HCT116 (cell line): Measurements from ENCODE around the gene SELENOM. TPM values are rescaled to one million over a fixed set of nuclear protein-coding genes. Genes with fewer than 3 reads are reported as not detected.

ENCODE experiments used
- ATAC-seq: fragments of 200-7000 bp; cut with Tn5 transposase; 2 replicates; pipeline ENCODE4 v1.9.1; 2020; ENCODE audit warnings: mild to moderate bottlenecking, moderate library complexity
- BruUV-seq: library from RNA; stranded (reverse); fragments of 400-500 nt; replicated peaks from 2 replicates; lab custom pipeline; 2021; lab: Mats Ljungman, UMichigan
- CTCF ChIA-PET: fragments of 300-600 bp; sonication (Branson Sonifier 250); formaldehyde crosslinking; loops from one replicate; lab custom pipeline; 2021; ENCODE audit warnings: antibody characterized with exemption; lab: Charles Lee
- POLR2A ChIA-PET: fragments of 300-600, 350-600 bp; sonication (Branson Sonifier 250); formaldehyde crosslinking; loops from one replicate; lab custom pipeline; 2021; ENCODE audit warnings: antibody characterized with exemption; lab: Charles Lee
- RAD21 ChIA-PET, 2 experiments: fragments of 300-600 bp; sonication (Branson Sonifier 250); formaldehyde crosslinking; loops; one replicate each; lab custom pipeline; 2023; ENCODE audit warnings: low total read pairs in 2 of 2; ENCODE audit not compliant: uncharacterized antibody in 2 of 2, unreplicated experiment in 2 of 2, low non-redundant PET in 1 of 2; lab: Charles Lee
- DNase-seq: peaks from one replicate; pipeline ENCODE4 v3.0.0-alpha.2; 2010; ENCODE audit warnings: low read depth, low spot score
- H2AFZ ChIP-seq: fragments of 200-600 bp; shearing (Covaris generic), sonication (generic); 2 replicates; pipeline ENCODE4 v1.6.1; 2017; ENCODE audit warnings: low read depth, mixed run types, mixed read lengths, antibody characterized with exemption, low read length; ENCODE audit not compliant: poor library complexity, severe bottlenecking
- H3K27ac ChIP-seq: 2 replicates; pipeline ENCODE4 v1.5.1; 2012; ENCODE audit warnings: low read depth, low read length
- H3K27me3 ChIP-seq: fragments of 200-600 bp; sonication (generic); 2 replicates; pipeline ENCODE4 v1.6.1; 2016; ENCODE audit warnings: mixed run types, low read length, mixed read lengths; ENCODE audit not compliant: insufficient read depth
- H3K36me3 ChIP-seq, 2 experiments: fragments of 200-500 bp in 1 of 2; fragments of 200-600 bp in 1 of 2; sonication (Bioruptor generic) in 1 of 2; sonication (generic) in 1 of 2; 2 replicates each; pipeline versions ENCODE4 v1.5.1 to v1.6.1; 2014 to 2016; ENCODE audit warnings: low read length in 2 of 2, inconsistent platforms in 1 of 2, mixed read lengths in 1 of 2, mixed run types in 1 of 2; ENCODE audit not compliant: insufficient read depth in 2 of 2, control insufficient read depth in 1 of 2
- H3K4me1 ChIP-seq, 2 experiments: fragments of 200-600 bp in 1 of 2; sonication (generic) in 1 of 2; 2 replicates each; pipeline versions ENCODE4 v1.5.1 to v1.6.1; 2012 to 2017; ENCODE audit warnings: low read length in 2 of 2, inconsistent platforms in 1 of 2, mild to moderate bottlenecking in 1 of 2, mixed read lengths in 1 of 2, mixed run types in 1 of 2, moderate library complexity in 1 of 2; ENCODE audit not compliant: insufficient read depth in 2 of 2, control insufficient read depth in 1 of 2
- H3K4me2 ChIP-seq: fragments of 200-600 bp; sonication (generic); 2 replicates; pipeline ENCODE4 v1.6.1; 2017; ENCODE audit warnings: mixed run types, low read length, mixed read lengths
- H3K4me3 ChIP-seq, 2 experiments: fragments of 200-600 bp in 1 of 2; sonication (generic) in 1 of 2; replicated peaks in 1 of 2; 2 replicates each; pipeline ENCODE4 v1.5.1; 2011 to 2016; ENCODE audit warnings: low read length in 2 of 2, control low read depth in 1 of 2, low read depth in 1 of 2, mild to moderate bottlenecking in 1 of 2, mixed read lengths in 1 of 2, mixed run types in 1 of 2
- H3K79me2 ChIP-seq: fragments of 200-600 bp; sonication (generic); 2 replicates; pipeline ENCODE4 v1.6.1; 2017; ENCODE audit warnings: mild to moderate bottlenecking, mixed run types, low read length, moderate library complexity, mixed read lengths; ENCODE audit not compliant: insufficient read depth
- H3K9ac ChIP-seq: fragments of 200-600 bp; sonication (generic); 2 replicates; pipeline ENCODE4 v1.6.1; 2016; ENCODE audit warnings: low read length, mixed read lengths
- H3K9me2 ChIP-seq: fragments of 200-600 bp; sonication (generic), shearing (Covaris generic); 2 replicates; pipeline ENCODE4 v1.6.1; 2017; ENCODE audit warnings: mixed run types, mild to moderate bottlenecking, moderate library complexity; ENCODE audit not compliant: insufficient read depth
- H3K9me3 ChIP-seq, 2 experiments: fragments of 200-500 bp in 1 of 2; fragments of 200-600 bp in 1 of 2; sonication (Bioruptor generic) in 1 of 2; sonication (generic) in 1 of 2; 2 replicates each; pipeline ENCODE4 v1.6.1; 2014 to 2017; ENCODE audit warnings: low read length in 2 of 2, mixed read lengths in 2 of 2, inconsistent platforms in 1 of 2, low read depth in 1 of 2, mild to moderate bottlenecking in 1 of 2, mixed run types in 1 of 2, moderate library complexity in 1 of 2; ENCODE audit not compliant: control insufficient read depth in 1 of 2, insufficient read depth in 1 of 2
- H4K20me1 ChIP-seq: fragments of 200-600 bp; sonication (generic), shearing (Covaris generic); 2 replicates; pipeline ENCODE4 v1.6.1; 2017; ENCODE audit warnings: mixed run types, mild to moderate bottlenecking, moderate library complexity; ENCODE audit not compliant: insufficient read depth
- ATF3 ChIP-seq: IDR thresholded peaks from 2 replicates; pipeline ENCODE4 v1.6.1; 2012
- CBX3 ChIP-seq: IDR thresholded peaks from 2 replicates; pipeline ENCODE4 v1.6.1; 2012; ENCODE audit warnings: low read depth
- CTCF ChIP-seq, 3 experiments: fragments of 200-600 bp in 1 of 3; sonication (generic) in 1 of 3; IDR thresholded peaks in 2 of 3; conservative IDR thresholded peaks in 1 of 3; 2 replicates each; pipeline ENCODE4 v1.5.1; 2012 to 2017; ENCODE audit warnings: low read depth in 2 of 3, low read length in 2 of 3, antibody characterized with exemption in 1 of 3, borderline replicate concordance in 1 of 3, control low read depth in 1 of 3, mild to moderate bottlenecking in 1 of 3, mixed read lengths in 1 of 3, mixed run types in 1 of 3, moderate library complexity in 1 of 3; ENCODE audit not compliant: insufficient read depth in 1 of 3
- EGR1 ChIP-seq: IDR thresholded peaks from 2 replicates; pipeline ENCODE4 v1.6.1; 2012; ENCODE audit warnings: low read depth
- EZH2phosphoT487 ChIP-seq: fragments of 200-600 bp; IDR thresholded peaks from 2 replicates; pipeline ENCODE4 v1.6.1; 2018; ENCODE audit warnings: antibody characterized with exemption, borderline replicate concordance
- FOSL1 ChIP-seq: IDR thresholded peaks from 2 replicates; pipeline ENCODE4 v1.6.1; 2012; ENCODE audit warnings: low read depth
- JUND ChIP-seq: IDR thresholded peaks from 2 replicates; pipeline ENCODE4 v1.6.1; 2012
- MAX ChIP-seq: IDR thresholded peaks from 2 replicates; pipeline ENCODE4 v1.6.1; 2012
- POLR2A ChIP-seq: IDR thresholded peaks from 2 replicates; pipeline ENCODE4 v1.7.0; 2011; ENCODE audit warnings: borderline replicate concordance; ENCODE audit not compliant: insufficient read depth, insufficient read length; ENCODE audit errors: extremely low read depth
- POLR2AphosphoS5 ChIP-seq: IDR thresholded peaks from 2 replicates; pipeline ENCODE4 v1.6.1; 2011; ENCODE audit warnings: mild to moderate bottlenecking, low read depth, low read length, moderate library complexity
- RAD21 ChIP-seq: IDR thresholded peaks from 2 replicates; pipeline ENCODE4 v1.6.1; 2012; ENCODE audit warnings: low read depth, mild to moderate bottlenecking
- REST ChIP-seq: IDR thresholded peaks from 2 replicates; pipeline ENCODE4 v1.6.1; 2012; ENCODE audit warnings: low read depth
- SP1 ChIP-seq: IDR thresholded peaks from 2 replicates; pipeline ENCODE4 v1.6.1; 2012; ENCODE audit warnings: low read depth
- TCF7L2 ChIP-seq: IDR thresholded peaks from 2 replicates; pipeline ENCODE4 v1.7.0; 2011; ENCODE audit warnings: borderline replicate concordance, inconsistent platforms; ENCODE audit not compliant: insufficient read depth, insufficient read length; ENCODE audit errors: extremely low read depth
- ZBTB33 ChIP-seq: IDR thresholded peaks from 2 replicates; pipeline ENCODE4 v1.6.1; 2011; ENCODE audit warnings: mild to moderate bottlenecking, low read length, moderate library complexity; ENCODE audit not compliant: insufficient replicate concordance; ENCODE audit errors: extremely low read depth
- ZFX ChIP-seq: fragments of 450-650 bp; IDR thresholded peaks from 2 replicates; pipeline ENCODE4 v1.6.1; 2017
- ZNF274 ChIP-seq: fragments of 200-500 bp; sonication (Bioruptor generic); IDR thresholded peaks from 2 replicates; pipeline ENCODE4 v1.6.1; 2014; ENCODE audit warnings: mild to moderate bottlenecking, low read depth, low read length, inconsistent platforms
- intact Hi-C: fragments of 100-400 bp; cut with micrococcal nuclease; formaldehyde crosslinking; loops from 2 replicates; pipeline ENCODE4 v1.10.0; 2022
- total RNA-seq: library from RNA; stranded (reverse); gene quantifications from one replicate; pipeline ENCODE4 v1.2.1, GENCODE V29; 2021; ENCODE audit not compliant: unreplicated experiment

SELENOM gene
- total RNA-seq, 1 experiment from 2014 or later = 65.6 TPM

- Histone ChIP-seq H3K9ac (no peak overlapping the region), H3K4me3 (no peak overlapping the region), H3K9me3 (no peaks in the 10 kb centered on the region), H3K4me1 (peaks cover 0 to 10% of the 10 kb centered on the region in 2 experiments; a peak in 2 of 4 replicates), H2AFZ (no peak overlapping the region), H3K9me2 (no peaks in the 10 kb centered on the region), H3K27me3 (no peaks in the 10 kb centered on the region), H4K20me1 (no peaks in the 10 kb centered on the region), H3K4me2 (no peak overlapping the region), H3K27ac (no peak overlapping the region), H3K36me3 (no peaks in the 10 kb centered on the region), H3K79me2 (no peaks in the 10 kb centered on the region)
- BruUV-seq = no TSS peak
- no peak for DNase-seq
- RAD21 ChIA-PET = no interaction called here
- no peak for TF ChIP-seq ZFX
- TF ChIP-seq RAD21 = no peak
- no peak for TF ChIP-seq REST
- no peak for TF ChIP-seq FOSL1
- no peak for TF ChIP-seq ZNF274
- TF ChIP-seq POLR2AphosphoS5 = no peak
- TF ChIP-seq CBX3 = no peak
- no peak for TF ChIP-seq SP1
- no peak for TF ChIP-seq EZH2phosphoT487
- no peak for TF ChIP-seq POLR2A
- no peak for TF ChIP-seq ATF3
- TF ChIP-seq ZBTB33 = no peak
- TF ChIP-seq EGR1 = no peak
- no peak for TF ChIP-seq CTCF (IDR thresholded peaks at IDR 0.05 in 2 of 3, conservative IDR thresholded peaks at IDR 0.05 in 1 of 3; ENCODE audit: borderline replicate concordance in 1 of 3, insufficient read depth in 1 of 3, low read depth in 2 of 3, low read length in 2 of 3)
- TF ChIP-seq TCF7L2 = no peak
- no peak for TF ChIP-seq JUND
- no peak for TF ChIP-seq MAX
- POLR2A ChIA-PET = no interaction called here
- ATAC-seq = no peak; the same call in 1 of the 2 replicates
- CTCF ChIA-PET = no interaction called here
- intact Hi-C loops = no loop called here
Observed at GRCh38 chr22:31140746-31141145, 33.4 kb upstream of the SELENOM start.
